Stimulated activated naive CD8-positive, alpha-beta T cell treated with anti-CD3 and anti-CD28 coated beads, Interleukin-15, amount 100 ng/mL, for 72 hours (primary cell): Measurements from ENCODE around the gene EPHB2.

Source experiments
- ATAC-seq: fragments of 150-1000 bp; cut with Tn5 transposase; 2 replicates; pipeline ENCODE4 v1.10.0; 2021; ENCODE audit warnings: mild to moderate bottlenecking, moderate library complexity
- DNase-seq, 2 donors: peaks; one replicate each; pipeline ENCODE4 v3.0.0; 2021 to 2022
- H3K27ac Mint-ChIP-seq, 2 donors: one replicate each; pipeline ENCODE4 v1.8.0; 2022; ENCODE audit warnings: mild to moderate bottlenecking in 2 of 2, mixed read lengths in 2 of 2, moderate library complexity in 2 of 2
- H3K27me3 Mint-ChIP-seq: one replicate; pipeline ENCODE4 v1.8.0; 2022; ENCODE audit warnings: mixed read lengths
- H3K4me1 Mint-ChIP-seq: one replicate; pipeline ENCODE4 v1.8.0; 2022; ENCODE audit warnings: mild to moderate bottlenecking, mixed read lengths
- H3K4me3 Mint-ChIP-seq, 2 donors: one replicate each; pipeline ENCODE4 v1.8.0; 2022; ENCODE audit warnings: mild to moderate bottlenecking in 2 of 2, mixed read lengths in 2 of 2, moderate library complexity in 1 of 2
- H3K9me3 Mint-ChIP-seq, 2 donors: one replicate each; pipeline ENCODE4 v1.8.0; 2022; ENCODE audit warnings: mixed read lengths in 2 of 2

EPHB2 gene

GRCh38 chr1:22844621-22845020 is 134.0 kb downstream of the EPHB2 start:
- H3K27ac Mint-ChIP-seq, result no peak overlapping the region
- no peak for DNase-seq
- no peak overlapping the region for H3K4me3 Mint-ChIP-seq
- H3K27me3 Mint-ChIP-seq, result peaks cover 70% of the 10 kb centered on the region
- ATAC-seq, result no peak
- no peaks in the 10 kb centered on the region for H3K9me3 Mint-ChIP-seq
- H3K4me1 Mint-ChIP-seq, result no peaks in the 10 kb centered on the region

- DNase-seq, result no peak
- no peaks in the 10 kb centered on the region for H3K9me3 Mint-ChIP-seq
- H3K4me1 Mint-ChIP-seq, result no peaks in the 10 kb centered on the region
- no peak overlapping the region for H3K27ac Mint-ChIP-seq
- ATAC-seq, result no peak
- peaks cover 77% of the 10 kb centered on the region for H3K27me3 Mint-ChIP-seq
- no peak overlapping the region for H3K4me3 Mint-ChIP-seq
These were observed 134.8 kb downstream of the EPHB2 start for GRCh38 chr1:22845398-22845935.

- H3K4me3 Mint-ChIP-seq, result no peak overlapping the region
- no peak overlapping the region for H3K27ac Mint-ChIP-seq
- peaks cover 76% of the 10 kb centered on the region for H3K27me3 Mint-ChIP-seq
- DNase-seq (no peak), ATAC-seq (no peak)
- H3K9me3 Mint-ChIP-seq, result no peaks in the 10 kb centered on the region
- no peaks in the 10 kb centered on the region for H3K4me1 Mint-ChIP-seq
These were observed 135.8 kb downstream of the EPHB2 start for GRCh38 chr1:22846458-22846857.

GRCh38 chr1:22847249-22847648 is 136.6 kb downstream of the EPHB2 start:
- ATAC-seq (no peak), DNase-seq (no peak)
- no peaks in the 10 kb centered on the region for H3K4me1 Mint-ChIP-seq
- no peak overlapping the region for H3K4me3 Mint-ChIP-seq
- no peak overlapping the region for H3K27ac Mint-ChIP-seq
- peaks cover 74% of the 10 kb centered on the region for H3K27me3 Mint-ChIP-seq
- no peaks in the 10 kb centered on the region for H3K9me3 Mint-ChIP-seq

GRCh38 chr1:22847709-22848108 is 137.1 kb downstream of the EPHB2 start:
- Mint-ChIP-seq H3K4me1 (no peaks in the 10 kb centered on the region), H3K9me3 (no peaks in the 10 kb centered on the region), H3K27me3 (peaks cover 69% of the 10 kb centered on the region), H3K4me3 (no peak overlapping the region), H3K27ac (no peak overlapping the region)
- ATAC-seq (no peak), DNase-seq (no peak)

- ATAC-seq, result no peak
- no peak overlapping the region for H3K4me3 Mint-ChIP-seq
These were observed 137.8 kb downstream of the EPHB2 start for GRCh38 chr1:22848405-22848804.

GRCh38 chr1:22849770-22850169 is 139.1 kb downstream of the EPHB2 start:
- peaks cover 2% of the 10 kb centered on the region for H3K4me1 Mint-ChIP-seq
- ATAC-seq, result no peak
- DNase-seq, result no peak
- no peak overlapping the region for H3K4me3 Mint-ChIP-seq
- no peaks in the 10 kb centered on the region for H3K9me3 Mint-ChIP-seq
- H3K27ac Mint-ChIP-seq, result no peak overlapping the region
- H3K27me3 Mint-ChIP-seq, result peaks cover 53% of the 10 kb centered on the region

More at GRCh38 chr1:22848405-22848804, 137.8 kb downstream of the EPHB2 start:
- Mint-ChIP-seq H3K27ac (no peak overlapping the region), H3K9me3 (no peaks in the 10 kb centered on the region), H3K27me3 (peaks cover 65% of the 10 kb centered on the region), H3K4me1 (no peaks in the 10 kb centered on the region)
- no peak for DNase-seq

GRCh38 chr1:22850281-22850680 is 139.6 kb downstream of the EPHB2 start:
- ATAC-seq (no peak), DNase-seq (no peak)
- no peak overlapping the region for H3K4me3 Mint-ChIP-seq
- H3K27ac Mint-ChIP-seq, result no peak overlapping the region
- H3K27me3 Mint-ChIP-seq, result peaks cover 50% of the 10 kb centered on the region
- no peaks in the 10 kb centered on the region for H3K9me3 Mint-ChIP-seq
- H3K4me1 Mint-ChIP-seq, result peaks cover 7% of the 10 kb centered on the region

GRCh38 chr1:22850681-22851080 is 140.0 kb downstream of the EPHB2 start:
- Mint-ChIP-seq H3K9me3 (no peaks in the 10 kb centered on the region), H3K4me1 (peaks cover 9% of the 10 kb centered on the region), H3K27me3 (peaks cover 46% of the 10 kb centered on the region), H3K4me3 (no peak overlapping the region), H3K27ac (no peak overlapping the region)
- ATAC-seq (no peak), DNase-seq (no peak)

- H3K27ac Mint-ChIP-seq, result peak overlapping the region in 1 of 2 donors; percentile 22
- H3K27me3 Mint-ChIP-seq, result peaks cover 38% of the 10 kb centered on the region
- ATAC-seq, result no peak
These were observed 140.9 kb downstream of the EPHB2 start for GRCh38 chr1:22851517-22851916.

GRCh38 chr1:22852144-22852655 is 141.6 kb downstream of the EPHB2 start:
- Mint-ChIP-seq H3K27me3 (peaks cover 31% of the 10 kb centered on the region), H3K9me3 (no peaks in the 10 kb centered on the region), H3K4me3 (no peak overlapping the region), H3K27ac (no peak overlapping the region), H3K4me1 (peaks cover 9% of the 10 kb centered on the region)
- ATAC-seq (no peak), DNase-seq (no peak)

More at GRCh38 chr1:22851517-22851916, 140.9 kb downstream of the EPHB2 start:
- Mint-ChIP-seq H3K9me3 (no peaks in the 10 kb centered on the region), H3K4me1 (peaks cover 9% of the 10 kb centered on the region), H3K4me3 (no peak overlapping the region)
- no peak for DNase-seq

GRCh38 chr1:22853651-22854185 is 143.1 kb downstream of the EPHB2 start:
- H3K27me3 Mint-ChIP-seq, result peaks cover 16% of the 10 kb centered on the region
- no peak for ATAC-seq
- H3K27ac Mint-ChIP-seq, result peak overlapping the region; percentile 74 to 83
- peaks cover 9% of the 10 kb centered on the region for H3K4me1 Mint-ChIP-seq
- H3K4me3 Mint-ChIP-seq, result no peak overlapping the region
- H3K9me3 Mint-ChIP-seq, result no peaks in the 10 kb centered on the region
- DNase-seq, result no peak

- Mint-ChIP-seq H3K27me3 (peaks cover 15% of the 10 kb centered on the region), H3K27ac (no peak overlapping the region), H3K9me3 (no peaks in the 10 kb centered on the region), H3K4me3 (no peak overlapping the region), H3K4me1 (peaks cover 9% of the 10 kb centered on the region)
- no peak for ATAC-seq
- DNase-seq, result no peak
These were observed 144.3 kb downstream of the EPHB2 start for GRCh38 chr1:22854688-22855565.

- Mint-ChIP-seq H3K27ac (no peak overlapping the region), H3K27me3 (peaks cover 9% of the 10 kb centered on the region)
These were observed 145.3 kb downstream of the EPHB2 start for GRCh38 chr1:22855668-22856606.

GRCh38 chr1:22857661-22858060 is 147.0 kb downstream of the EPHB2 start:
- Mint-ChIP-seq H3K4me3 (no peak overlapping the region), H3K4me1 (peaks cover 9% of the 10 kb centered on the region), H3K9me3 (no peaks in the 10 kb centered on the region), H3K27me3 (no peaks in the 10 kb centered on the region), H3K27ac (no peak overlapping the region)
- ATAC-seq, result no peak
- DNase-seq, result no peak

More at GRCh38 chr1:22855668-22856606, 145.3 kb downstream of the EPHB2 start:
- no peak overlapping the region for H3K4me3 Mint-ChIP-seq
- no peaks in the 10 kb centered on the region for H3K9me3 Mint-ChIP-seq
- ATAC-seq, result no peak
- peaks cover 9% of the 10 kb centered on the region for H3K4me1 Mint-ChIP-seq
- no peak for DNase-seq
